K562 (cell line): ENCODE data around the gene CTIF. TPM values are rescaled to one million over a fixed set of nuclear protein-coding genes. Genes with fewer than 3 reads are reported as not detected.

Experiments used
- ATAC-seq: fragments of 200-7000 bp; cut with Tn5 transposase; 3 replicates; pipeline ENCODE4 v1.9.1; 2020; ENCODE audit warnings: moderate library complexity
- BruUV-seq: library from RNA; stranded (reverse); fragments of 400-500 nt; replicated peaks from 2 replicates; lab custom pipeline; 2021; lab: Mats Ljungman, UMichigan
- CTCF ChIA-PET: fragments of 300-600 bp; formaldehyde crosslinking; extraction: SDS; loops from one replicate; lab custom pipeline; 2021; ENCODE audit warnings: low intra/inter-chr PET ratio; lab: Yijun Ruan, JAX
- POLR2A ChIA-PET: fragments of 300-600, 350-650 bp; sonication (Branson Sonifier 250); formaldehyde crosslinking; extraction: SDS; loops from one replicate; lab custom pipeline; 2021; ENCODE audit warnings: antibody characterized with exemption, inconsistent platforms; lab: Yijun Ruan, JAX
- DNase-seq, 4 experiments: peaks; one replicate each; pipeline versions ENCODE4 v3.0.0 to v3.0.0-alpha.2; 2011 to 2018; ENCODE audit warnings: low spot score in 3 of 4, mixed read lengths in 3 of 4; ENCODE audit errors: extremely low read depth in 1 of 4
- FAIRE-seq: peaks from 2 replicates; lab custom pipeline; 2011; peaks lifted over from hg19 to GRCh38; lab: Jason Lieb, UNC
- H2AFZ ChIP-seq: 2 replicates; pipeline ENCODE4 v1.6.0; 2011; ENCODE audit warnings: low read depth, low read length, control low read depth, inconsistent platforms
- H3K27ac ChIP-seq: fragments of 200-600 bp; 3 replicates; pipeline ENCODE4 v1.8.0; 2011; ENCODE audit warnings: low read depth, mild to moderate bottlenecking, control low read depth, inconsistent platforms, low read length, moderate library complexity, mixed read lengths; ENCODE audit errors: extremely low read depth
- H3K27me3 ChIP-seq, 2 experiments: fragments of 300-600 bp in 1 of 2; 2 replicates in 1 of 2; 3 replicates in 1 of 2; pipeline versions ENCODE4 v1.6.0 to v1.8.0; 2011; ENCODE audit warnings: inconsistent platforms in 2 of 2, low read length in 2 of 2, mild to moderate bottlenecking in 1 of 2, mixed read lengths in 1 of 2, moderate library complexity in 1 of 2; ENCODE audit not compliant: control insufficient read depth in 2 of 2, insufficient read depth in 2 of 2
- H3K36me3 ChIP-seq: fragments of 300-600 bp; 3 replicates; pipeline ENCODE4 v1.8.0; 2011; ENCODE audit warnings: mild to moderate bottlenecking, low read length, inconsistent platforms; ENCODE audit not compliant: control insufficient read depth, insufficient read depth
- H3K4me1 ChIP-seq, 2 experiments: fragments of 200-600 bp in 1 of 2; replicated peaks in 1 of 2; 2 replicates in 1 of 2; 3 replicates in 1 of 2; pipeline versions ENCODE4 v1.5.1 to v1.8.0; 2011; ENCODE audit warnings: inconsistent platforms in 2 of 2, low read length in 2 of 2, mild to moderate bottlenecking in 1 of 2, mixed read lengths in 1 of 2, moderate library complexity in 1 of 2; ENCODE audit not compliant: control insufficient read depth in 2 of 2, insufficient read depth in 2 of 2
- H3K4me2 ChIP-seq: 2 replicates; pipeline ENCODE4 v1.6.1; 2011; ENCODE audit warnings: low read length, control low read depth, inconsistent platforms, mixed read lengths; ENCODE audit not compliant: insufficient read depth
- H3K4me3 ChIP-seq: fragments of 200-600 bp; sonication (generic), shearing (Covaris generic); 2 replicates; pipeline ENCODE4 v1.5.1; 2016; ENCODE audit warnings: control low read depth, inconsistent platforms
- H3K79me2 ChIP-seq: fragments of 200-600 bp; 3 replicates; pipeline ENCODE4 v1.8.0; 2011; ENCODE audit warnings: low read length, inconsistent platforms; ENCODE audit not compliant: control insufficient read depth, insufficient read depth
- H3K9ac ChIP-seq, 2 experiments: 2 replicates each; pipeline versions ENCODE4 v1.6.0 to v1.6.1; 2011; ENCODE audit warnings: low read depth in 2 of 2, low read length in 2 of 2, control low read depth in 1 of 2, inconsistent platforms in 1 of 2, mild to moderate bottlenecking in 1 of 2, mixed read lengths in 1 of 2; ENCODE audit not compliant: insufficient read depth in 1 of 2
- H3K9me1 ChIP-seq: one replicate; pipeline ENCODE4 v1.6.0; 2011; ENCODE audit warnings: inconsistent platforms, mild to moderate bottlenecking, low read length, moderate library complexity; ENCODE audit not compliant: control insufficient read depth, insufficient read depth
- H3K9me3 ChIP-seq: replicated peaks from 2 replicates; pipeline ENCODE4 v1.5.1; 2011; ENCODE audit warnings: low read depth, low read length, inconsistent platforms; ENCODE audit not compliant: control insufficient read depth, insufficient read depth
- H4K20me1 ChIP-seq: replicated peaks from 2 replicates; pipeline ENCODE4 v1.6.1; 2011; ENCODE audit warnings: low read length, inconsistent platforms, mixed read lengths; ENCODE audit not compliant: control insufficient read depth, insufficient read depth
- RBM25 ChIP-seq: fragments of 200-400 bp; formaldehyde crosslinking; IDR thresholded peaks from 2 replicates; pipeline ENCODE4 v1.6.1; 2018; ENCODE audit warnings: low read length, low read depth, moderate library complexity; ENCODE audit not compliant: severe bottlenecking
- SRSF3 ChIP-seq: fragments of 200-400 bp; formaldehyde crosslinking; IDR thresholded peaks from 2 replicates; pipeline ENCODE4 v1.6.1; 2016; ENCODE audit warnings: mild to moderate bottlenecking, low read length, moderate library complexity; ENCODE audit not compliant: insufficient read depth
- WGBS: fragments of 100-300 bp; shearing (Covaris generic); methylation state at CpG from one replicate; pipeline ENCODE4 v1.1.6; 2016; ENCODE audit warnings: low coverage, mixed read lengths; ENCODE audit not compliant: insufficient coverage; ENCODE audit errors: missing lambda C conversion rate; 5-methylcytosine and 5-hydroxymethylcytosine counted together
- in situ Hi-C: fragments of 300-500 bp; cut with MboI; formaldehyde crosslinking; loops from 4 replicates; pipeline ENCODE4 v1.15.0; 2018; ENCODE audit warnings: inconsistent platforms, mixed read lengths
- intact Hi-C: fragments of 100-400 bp; cut with micrococcal nuclease; formaldehyde crosslinking; loops from 2 replicates; pipeline ENCODE4 v1.14.2; 2022
- polyA plus RNA-seq, 8 experiments: library from polyadenylated mRNA; depleted of rRNA in 4 of 8; stranded (reverse) in 5 of 8; unstranded in 3 of 8; fragments of >200 nt; fragmentation: Nextera tagmentation in 2 of 8; fragmentation: Illumina TruSeq in 1 of 8; extraction: Ambion mirVana in 2 of 8; extraction: Trizol in 1 of 8; gene quantifications; 2 replicates each; pipeline versions ENCODE4 v1.2.1 to v1.2.3, GENCODE V29; 2011 to 2014; ENCODE audit warnings: inconsistent platforms in 1 of 8, missing spikeins in 1 of 8
- total RNA-seq, 7 experiments: library from RNA; depleted of rRNA in 6 of 7; stranded (reverse); fragments of >200 nt in 6 of 7; fragmentation: Illumina TruSeq in 2 of 7; extraction: Trizol in 2 of 7; gene quantifications; 2 replicates each; pipeline versions ENCODE4 v1.2.1 to v1.2.3, GENCODE V29; 2011 to 2021; ENCODE audit warnings: low replicate concordance in 1 of 7

Gene CTIF
- total and polyA plus RNA-seq, 9 of the 15 experiments (the other 6 are each of a cell fraction or from before 2014, with no cell fraction given), result 0.17 to 11.5 (median 2.2) TPM

GRCh38 chr18:48893608-48894600 lies 355.1 kb downstream of the CTIF start:
- Histone ChIP-seq H3K4me1 (peaks cover 12 to 35% of the 10 kb centered on the region in 2 experiments), H3K9me1 (no peaks in the 10 kb centered on the region), H3K27me3 (no peaks in the 10 kb centered on the region), H3K79me2 (no peaks in the 10 kb centered on the region), H3K27ac (no peak overlapping the region), H2AFZ (peak overlapping the region; percentile 3; the same call in 1 of the 2 replicates), H4K20me1 (0 out of 2 replicates have a peak, but pooled peaks cover 3% of the 10 kb centered on the region), H3K9ac (peak overlapping the region in 1 of 2 experiments; percentile 7; a peak in 1 of 4 replicates), H3K9me3 (no peaks in the 10 kb centered on the region), H3K36me3 (no peaks in the 10 kb centered on the region), H3K4me2 (no peak overlapping the region), H3K4me3 (no peak overlapping the region)
- no peak for DNase-seq
- BruUV-seq, result no TSS peak
- CTCF ChIA-PET, result no interaction called here
- intact Hi-C loops, result loop anchor here (10.0 kb wide), 1 partner anchor 109 kb away; no protein-coding TSS in a partner anchor
- TF ChIP-seq RBM25 (peak; percentile 7), SRSF3 (no peak)
- POLR2A ChIA-PET, result no interaction called here
- no peak for FAIRE-seq
- in situ Hi-C loops, result no loop called here
- 72% methylated on average over 22 of the region's 25 CpGs for WGBS
- no peak for ATAC-seq
